Muscle layer of duodenum (tissue), 2 donors: ENCODE results near the gene DHRS4L2.
A peak's percentile ranks its signal among the peaks of the same experiment; 100 is the strongest.
"Not testable (repeated sequence)": the region's sequence is repeated elsewhere in the genome, so short reads cannot be mapped to it uniquely, and the experiment has no call there.

ENCODE experiments used
- H3K27ac ChIP-seq: one replicate; pipeline ENCODE4 v1.7.0; 2013; ENCODE audit warnings: mild to moderate bottlenecking, low read length
- H3K27me3 ChIP-seq: one replicate; pipeline ENCODE4 v1.7.0; 2013; ENCODE audit warnings: low read depth, mild to moderate bottlenecking, control low read depth, low read length
- H3K36me3 ChIP-seq, 2 donors: one replicate each; pipeline ENCODE4 v1.7.0; 2013; ENCODE audit warnings: low read length in 2 of 2, control low read depth in 1 of 2, mild to moderate bottlenecking in 1 of 2; ENCODE audit not compliant: insufficient read depth in 2 of 2, control insufficient read depth in 1 of 2
- H3K4me1 ChIP-seq, 2 donors: one replicate each; pipeline ENCODE4 v1.7.0; 2013; ENCODE audit warnings: low read length in 2 of 2, mild to moderate bottlenecking in 2 of 2, control low read depth in 1 of 2, moderate library complexity in 1 of 2; ENCODE audit not compliant: insufficient read depth in 2 of 2, control insufficient read depth in 1 of 2
- H3K4me3 ChIP-seq, 2 donors: one replicate each; pipeline ENCODE4 v1.7.0; 2013; ENCODE audit warnings: low read length in 2 of 2, low read depth in 1 of 2, mild to moderate bottlenecking in 1 of 2
- H3K9me3 ChIP-seq, 2 donors: one replicate each; pipeline ENCODE4 v1.7.0; 2013; ENCODE audit warnings: low read length in 2 of 2, control low read depth in 1 of 2, mild to moderate bottlenecking in 1 of 2; ENCODE audit not compliant: control insufficient read depth in 1 of 2
- donor health status: healthy.

Gene DHRS4L2

GRCh38 chr14:23988607-23989363 is at the start of gene DHRS4L2:
TSS of gene DHRS4L2 (plus strand) at chr14:23988929. CDS start at chr14:23988948, 19 bp downstream.
- not testable (repeated sequence) for H3K4me1 ChIP-seq, H3K9me3 ChIP-seq, H3K27ac ChIP-seq, H3K36me3 ChIP-seq, H3K27me3 ChIP-seq
- peak within 1 kb of the TSS; percentile 16 to 58 for H3K4me3 ChIP-seq

- H3K27ac ChIP-seq, result no peak overlapping the region
- no peaks in the 10 kb centered on the region for H3K9me3 ChIP-seq
- no peak overlapping the region for H3K4me3 ChIP-seq
- peaks cover 0 to 16% of the 10 kb centered on the region in 2 donors for H3K36me3 ChIP-seq
- H3K4me1 ChIP-seq, result no peaks in the 10 kb centered on the region
- H3K27me3 ChIP-seq, result no peaks in the 10 kb centered on the region
Observed at GRCh38 chr14:23939607-23940326, 49.0 kb upstream of the DHRS4L2 start.

GRCh38 chr14:23941230-23941629 is 47.5 kb upstream of the DHRS4L2 start:
- no peaks in the 10 kb centered on the region for H3K4me1 ChIP-seq
- no peak overlapping the region for H3K4me3 ChIP-seq
- no peaks in the 10 kb centered on the region for H3K27me3 ChIP-seq
- no peaks in the 10 kb centered on the region for H3K9me3 ChIP-seq
- H3K36me3 ChIP-seq, result peaks cover 0 to 16% of the 10 kb centered on the region in 2 donors
- H3K27ac ChIP-seq, result no peak overlapping the region

GRCh38 chr14:23941669-23942068 is 47.1 kb upstream of the DHRS4L2 start:
- Histone ChIP-seq H3K36me3 (peaks cover 0 to 16% of the 10 kb centered on the region in 2 donors), H3K9me3 (no peaks in the 10 kb centered on the region), H3K4me1 (no peaks in the 10 kb centered on the region), H3K27ac (no peak overlapping the region), H3K4me3 (no peak overlapping the region), H3K27me3 (no peaks in the 10 kb centered on the region)

- Histone ChIP-seq H3K36me3 (peaks cover 0 to 16% of the 10 kb centered on the region in 2 donors), H3K9me3 (no peaks in the 10 kb centered on the region), H3K27me3 (no peaks in the 10 kb centered on the region), H3K4me1 (no peaks in the 10 kb centered on the region), H3K4me3 (no peak overlapping the region), H3K27ac (no peak overlapping the region)
Observed at GRCh38 chr14:23942587-23942986, 46.1 kb upstream of the DHRS4L2 start.

- H3K4me3 ChIP-seq, H3K36me3 ChIP-seq, H3K27me3 ChIP-seq, H3K9me3 ChIP-seq, H3K27ac ChIP-seq, H3K4me1 ChIP-seq: not testable (repeated sequence)
Observed at GRCh38 chr14:23949069-23949468, 39.7 kb upstream of the DHRS4L2 start.

GRCh38 chr14:23950411-23951135 is 38.2 kb upstream of the DHRS4L2 start:
- Histone ChIP-seq H3K27me3 (no peaks in the 10 kb centered on the region), H3K9me3 (no peaks in the 10 kb centered on the region), H3K4me1 (peaks cover 0 to 9% of the 10 kb centered on the region in 2 donors), H3K36me3 (no peaks in the 10 kb centered on the region), H3K4me3 (no peak overlapping the region), H3K27ac (no peak overlapping the region)

- H3K9me3 ChIP-seq, H3K4me3 ChIP-seq, H3K27ac ChIP-seq, H3K36me3 ChIP-seq, H3K4me1 ChIP-seq, H3K27me3 ChIP-seq: not testable (repeated sequence)
Observed at GRCh38 chr14:23951136-23951466, 37.6 kb upstream of the DHRS4L2 start.

- Histone ChIP-seq H3K36me3 (no peaks in the 10 kb centered on the region), H3K4me1 (peaks cover 0 to 9% of the 10 kb centered on the region in 2 donors), H3K9me3 (no peaks in the 10 kb centered on the region), H3K27me3 (no peaks in the 10 kb centered on the region), H3K4me3 (no peak overlapping the region), H3K27ac (no peak overlapping the region)
Observed at GRCh38 chr14:23951590-23952201, 37.0 kb upstream of the DHRS4L2 start.

GRCh38 chr14:23953116-23953463 is 35.6 kb upstream of the DHRS4L2 start:
- H3K36me3 ChIP-seq, H3K9me3 ChIP-seq, H3K4me1 ChIP-seq, H3K27ac ChIP-seq, H3K27me3 ChIP-seq: not testable (repeated sequence)
- peak overlapping the region; percentile 89 to 94 for H3K4me3 ChIP-seq
